Gastrocnemius medialis (tissue), 4 donors: ENCODE data around the gene LHX1. TPM values are rescaled to one million over a fixed set of nuclear protein-coding genes. Genes with fewer than 3 reads are reported as not detected.

Experiments used
- ATAC-seq, 2 donors: fragments of 150-250 bp; one replicate each; pipeline ENCODE4 v1.9.1; 2016
- DNase-seq, 2 donors: peaks; one replicate each; pipeline ENCODE4 v3.0.0-alpha.2; 2019
- H3K27ac ChIP-seq, 4 donors: fragments of 200-600 bp; sonication (generic); 1 replicate in 1 of 4; 2 replicates in 3 of 4; pipeline ENCODE4 v1.5.1; 2016 to 2018; ENCODE audit warnings: mild to moderate bottlenecking in 2 of 4, moderate library complexity in 1 of 4
- H3K27me3 ChIP-seq, 3 donors: fragments of 200-600 bp; sonication (generic) in 2 of 3; 1 replicate in 1 of 3; 2 replicates in 2 of 3; pipeline versions ENCODE4 v1.5.1 to v1.6.0; 2016 to 2019; ENCODE audit warnings: mild to moderate bottlenecking in 1 of 3, moderate library complexity in 1 of 3
- H3K36me3 ChIP-seq, 2 donors: fragments of 200-600 bp; sonication (generic) in 1 of 2; one replicate each; pipeline ENCODE4 v1.5.1; 2017 to 2018
- H3K4me1 ChIP-seq, 2 donors: fragments of 200-600 bp; sonication (generic) in 1 of 2; one replicate each; pipeline ENCODE4 v1.5.1; 2016 to 2017; ENCODE audit warnings: mild to moderate bottlenecking in 2 of 2
- H3K4me3 ChIP-seq, 4 donors: fragments of 200-600 bp; sonication (generic) in 3 of 4; 1 replicate in 1 of 4; 2 replicates in 3 of 4; pipeline ENCODE4 v1.5.1; 2016 to 2019; ENCODE audit warnings: mild to moderate bottlenecking in 2 of 4
- H3K9me3 ChIP-seq, 3 donors: fragments of 200-600 bp; sonication (generic) in 2 of 3; 1 replicate in 1 of 3; 2 replicates in 2 of 3; pipeline ENCODE4 v1.5.1; 2016 to 2019
- POLR2A ChIP-seq, 2 donors: fragments of 450-650 bp; IDR thresholded peaks; one replicate each; pipeline ENCODE4 v1.6.1; 2017; ENCODE audit warnings: antibody characterized with exemption in 2 of 2, mild to moderate bottlenecking in 2 of 2, moderate library complexity in 2 of 2
- in situ Hi-C, 4 donors: fragments of 200-750 bp; cut with MboI; loops; one replicate each; pipeline versions ENCODE4 v1.15.0 to v1.8.0; 2017; ENCODE audit warnings: low sequenced_read_pairs in 4 of 4
- intact Hi-C: fragments of 100-400 bp; cut with DNase I; formaldehyde crosslinking; loops from one replicate; pipeline ENCODE4 v1.15.1; 2023; ENCODE audit warnings: low total_unique reads
- total RNA-seq, 4 donors: library from RNA; depleted of rRNA; stranded (reverse); fragments of >200 nt; gene quantifications; one replicate each; pipeline versions ENCODE4 v1.1.0 to v1.2.3, GENCODE V29; 2016
- TF ChIP-seq, protein P1 (sequence below), 5 experiments: fragments of 450-650 bp in 3 of 5; fragments of 200-600 bp in 2 of 5; sonication (generic) in 2 of 5; IDR thresholded peaks in 4 of 5; conservative IDR thresholded peaks in 1 of 5; 1 replicate in 4 of 5; 2 replicates in 1 of 5; pipeline ENCODE4 v1.5.1; 2016 to 2019; ENCODE audit warnings: antibody characterized with exemption in 5 of 5, mild to moderate bottlenecking in 3 of 5, moderate library complexity in 3 of 5

Gene LHX1
- total RNA-seq, 4 donors from 2014 or later: not detected

- intact Hi-C loops: no loop called here
- peaks cover 99 to 100% (median 99%) of the 10 kb centered on the region in 3 donors for H3K27me3 ChIP-seq
- peak overlapping the region; percentile 27 to 48 (median 32) for H3K4me3 ChIP-seq
- no peaks in the 10 kb centered on the region for H3K9me3 ChIP-seq
- H3K4me1 ChIP-seq: peaks cover 58 to 76% of the 10 kb centered on the region in 2 donors
- no peaks in the 10 kb centered on the region for H3K36me3 ChIP-seq
- in situ Hi-C loops: loop anchor here in 1 of 4 donors (25.0 kb wide), 1 partner anchor 297 kb away; no protein-coding TSS in a partner anchor
- no peak overlapping the region for H3K27ac ChIP-seq
- TF ChIP-seq, protein P1, sequence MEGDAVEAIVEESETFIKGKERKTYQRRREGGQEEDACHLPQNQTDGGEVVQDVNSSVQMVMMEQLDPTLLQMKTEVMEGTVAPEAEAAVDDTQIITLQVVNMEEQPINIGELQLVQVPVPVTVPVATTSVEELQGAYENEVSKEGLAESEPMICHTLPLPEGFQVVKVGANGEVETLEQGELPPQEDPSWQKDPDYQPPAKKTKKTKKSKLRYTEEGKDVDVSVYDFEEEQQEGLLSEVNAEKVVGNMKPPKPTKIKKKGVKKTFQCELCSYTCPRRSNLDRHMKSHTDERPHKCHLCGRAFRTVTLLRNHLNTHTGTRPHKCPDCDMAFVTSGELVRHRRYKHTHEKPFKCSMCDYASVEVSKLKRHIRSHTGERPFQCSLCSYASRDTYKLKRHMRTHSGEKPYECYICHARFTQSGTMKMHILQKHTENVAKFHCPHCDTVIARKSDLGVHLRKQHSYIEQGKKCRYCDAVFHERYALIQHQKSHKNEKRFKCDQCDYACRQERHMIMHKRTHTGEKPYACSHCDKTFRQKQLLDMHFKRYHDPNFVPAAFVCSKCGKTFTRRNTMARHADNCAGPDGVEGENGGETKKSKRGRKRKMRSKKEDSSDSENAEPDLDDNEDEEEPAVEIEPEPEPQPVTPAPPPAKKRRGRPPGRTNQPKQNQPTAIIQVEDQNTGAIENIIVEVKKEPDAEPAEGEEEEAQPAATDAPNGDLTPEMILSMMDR (IDR thresholded peaks at IDR 0.05 in 4 of 5, conservative IDR thresholded peaks at IDR 0.05 in 1 of 5): no peak
- TF ChIP-seq POLR2A (IDR thresholded peaks at IDR 0.05): no peak
- DNase-seq (no peak), ATAC-seq (no peak)
Measured at GRCh38 chr17:36934144-36934691, 3.1 kb upstream of the LHX1 start.

DNA sequence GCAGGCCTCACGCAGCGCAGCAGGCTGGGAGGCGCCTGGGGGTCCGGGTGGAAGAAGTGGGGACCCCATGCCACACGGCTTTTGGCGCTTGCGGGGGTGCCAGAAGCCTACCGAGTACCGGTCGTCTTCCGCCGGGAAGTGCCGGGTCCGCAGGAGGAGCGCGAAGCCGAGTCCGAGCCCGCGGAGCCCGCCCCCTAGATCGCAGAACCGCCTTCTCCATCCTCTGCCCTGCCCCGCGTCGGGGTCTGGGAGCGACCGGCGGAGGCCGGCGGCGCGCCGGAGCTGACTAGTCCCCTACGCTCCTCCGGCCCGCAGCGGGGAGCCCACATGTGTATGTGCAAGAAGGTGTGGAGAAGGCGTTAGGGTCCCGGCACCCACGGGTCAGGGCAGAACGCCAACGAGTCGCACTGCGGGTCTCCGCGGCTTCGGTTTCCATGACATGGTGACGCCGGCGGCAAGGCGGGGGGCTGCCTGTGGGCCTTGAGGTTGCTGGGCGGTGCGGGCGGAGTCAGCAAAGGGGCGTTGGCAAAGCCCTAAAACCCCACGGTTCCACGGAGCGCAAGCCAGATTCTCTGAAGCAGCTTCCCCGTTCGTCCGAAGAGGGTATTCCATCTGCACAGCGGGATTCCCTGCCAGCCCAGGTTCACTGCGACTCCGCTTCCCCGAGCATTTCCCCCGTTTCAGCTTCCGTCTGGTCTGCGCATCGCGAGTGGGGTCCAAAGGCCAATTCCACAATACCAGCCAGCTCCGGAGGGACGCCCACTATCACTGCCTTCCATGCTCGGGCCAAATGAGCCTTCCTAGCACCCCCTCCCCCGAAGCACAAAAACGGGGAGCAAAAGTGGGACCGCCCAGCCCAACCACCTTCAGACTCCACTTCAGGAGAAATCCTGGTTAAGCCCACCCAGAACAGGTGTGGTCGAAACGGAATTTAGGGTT is 2.3 kb upstream of the LHX1 start:
- ATAC-seq (no peak), DNase-seq (no peak)
- intact Hi-C loops (no loop called here), in situ Hi-C loops (loop anchor here in 1 of 4 donors (25.0 kb wide), 1 partner anchor 298 kb away; no protein-coding TSS in a partner anchor)
- no peak for TF ChIP-seq POLR2A (IDR thresholded peaks at IDR 0.05)
- TF ChIP-seq, protein P1 (IDR thresholded peaks at IDR 0.05 in 4 of 5, conservative IDR thresholded peaks at IDR 0.05 in 1 of 5): no peak
- Histone ChIP-seq H3K36me3 (no peaks in the 10 kb centered on the region), H3K27ac (no peak overlapping the region), H3K27me3 (peaks cover 99 to 100% (median 99%) of the 10 kb centered on the region in 3 donors), H3K4me3 (peak overlapping the region; percentile 27 to 48 (median 32)), H3K4me1 (peaks cover 58 to 82% of the 10 kb centered on the region in 2 donors), H3K9me3 (no peaks in the 10 kb centered on the region)

- H3K4me1 ChIP-seq: peaks cover 58 to 82% of the 10 kb centered on the region in 2 donors
- DNase-seq (no peak), ATAC-seq (no peak)
- in situ Hi-C loops (loop anchor here in 1 of 4 donors (25.0 kb wide), 1 partner anchor 299 kb away; no protein-coding TSS in a partner anchor), intact Hi-C loops (no loop called here)
- H3K27me3 ChIP-seq: peaks cover 97 to 100% (median 99%) of the 10 kb centered on the region in 3 donors
- no peak overlapping the region for H3K27ac ChIP-seq
- H3K36me3 ChIP-seq: no peaks in the 10 kb centered on the region
- no peak for TF ChIP-seq POLR2A (IDR thresholded peaks at IDR 0.05)
- TF ChIP-seq, protein P1 (IDR thresholded peaks at IDR 0.05 in 4 of 5, conservative IDR thresholded peaks at IDR 0.05 in 1 of 5): no peak
- peak overlapping the region in 3 of 4 donors; percentile 8 to 48 (median 23) for H3K4me3 ChIP-seq
- H3K9me3 ChIP-seq: no peaks in the 10 kb centered on the region
Measured at GRCh38 chr17:36935671-36936454, 1.4 kb upstream of the LHX1 start.

DNA sequence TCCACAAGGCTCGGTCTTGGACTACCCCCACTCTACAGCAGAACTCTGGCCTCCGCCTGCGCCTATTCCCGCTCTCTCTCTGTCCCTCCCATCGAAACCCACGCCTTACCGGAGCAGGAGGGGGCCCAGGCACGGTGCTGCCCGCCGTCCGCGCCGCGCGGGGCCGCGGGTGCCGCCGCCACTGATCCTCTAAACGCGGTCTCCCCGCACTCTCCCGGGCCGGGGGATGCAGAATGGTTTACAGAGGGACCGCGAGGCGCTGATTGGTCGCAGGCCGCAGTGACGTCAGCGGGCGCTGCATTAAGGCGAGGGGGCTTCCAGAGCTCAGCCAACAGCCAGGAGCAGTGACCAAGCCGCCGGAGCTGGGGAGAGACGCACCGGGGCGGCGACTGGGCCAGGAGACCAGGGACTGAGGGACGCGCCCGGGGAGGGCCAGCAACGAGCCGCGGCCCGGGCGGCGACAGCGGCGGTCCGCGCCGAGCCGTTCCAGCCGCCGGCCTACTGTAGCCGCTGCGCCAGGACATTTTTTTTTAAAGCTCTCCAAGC is 747 bp upstream of the LHX1 start:
- Histone ChIP-seq H3K4me1 (peaks cover 58 to 81% of the 10 kb centered on the region in 2 donors), H3K27me3 (peaks cover 97 to 100% (median 99%) of the 10 kb centered on the region in 3 donors), H3K9me3 (no peaks in the 10 kb centered on the region), H3K4me3 (peak overlapping the region in 2 of 4 donors; percentile 19 to 48), H3K27ac (no peak overlapping the region), H3K36me3 (no peaks in the 10 kb centered on the region)
- intact Hi-C loops (no loop called here), in situ Hi-C loops (loop anchor here in 1 of 4 donors (25.0 kb wide), 1 partner anchor 299 kb away; no protein-coding TSS in a partner anchor)
- no peak for DNase-seq
- TF ChIP-seq, protein P1 (IDR thresholded peaks at IDR 0.05 in 4 of 5, conservative IDR thresholded peaks at IDR 0.05 in 1 of 5): no peak
- no peak for TF ChIP-seq POLR2A (IDR thresholded peaks at IDR 0.05)
- no peak for ATAC-seq
